Activated naive CD8-positive, alpha-beta T cell treated with anti-CD3 and anti-CD28 coated beads, Interleukin-2, amount 50 U/mL, for 24 hours (primary cell): Measurements from ENCODE around the gene DPF3.
"Not testable (repeated sequence)": the region's sequence is repeated elsewhere in the genome, so short reads cannot be mapped to it uniquely, and the experiment has no call there.

Experiments
- ATAC-seq: fragments of 150-1000 bp; cut with Tn5 transposase; one replicate; pipeline ENCODE4 v1.10.0; 2021
- DNase-seq: peaks from one replicate; pipeline ENCODE4 v3.0.0; 2021
- H3K27ac Mint-ChIP-seq: one replicate; pipeline ENCODE4 v1.8.0; 2021; ENCODE audit warnings: mild to moderate bottlenecking, mixed read lengths
- H3K27me3 Mint-ChIP-seq: one replicate; pipeline ENCODE4 v1.8.0; 2021; ENCODE audit warnings: mixed read lengths
- H3K36me3 Mint-ChIP-seq: one replicate; pipeline ENCODE4 v1.8.0; 2021; ENCODE audit warnings: low read depth, mixed read lengths
- H3K4me1 Mint-ChIP-seq: one replicate; pipeline ENCODE4 v1.8.0; 2021; ENCODE audit warnings: mixed read lengths
- H3K4me3 Mint-ChIP-seq: one replicate; pipeline ENCODE4 v1.8.0; 2021; ENCODE audit warnings: mild to moderate bottlenecking, moderate library complexity, mixed read lengths
- H3K9me3 Mint-ChIP-seq: one replicate; pipeline ENCODE4 v1.8.0; 2021; ENCODE audit warnings: mixed read lengths

DPF3 gene

DNA sequence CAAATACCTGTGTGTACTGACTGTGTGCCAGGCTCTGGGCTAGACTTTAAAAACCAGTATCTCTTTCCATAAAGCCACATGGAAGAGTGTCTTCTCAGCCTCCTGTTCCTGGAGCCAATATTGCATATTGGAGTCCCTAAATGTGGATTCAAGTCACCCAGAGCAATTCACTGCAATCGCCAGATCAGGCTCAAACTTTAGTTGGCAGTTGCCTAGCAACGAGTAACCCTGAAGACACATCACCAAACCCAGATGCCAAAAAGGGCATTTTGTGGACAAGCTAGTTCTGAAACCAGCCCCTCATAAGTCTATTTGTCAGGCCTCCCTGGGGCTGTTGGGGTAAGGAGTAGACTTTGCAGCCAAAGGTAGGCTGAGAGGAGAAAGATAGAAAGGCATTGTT, 13.7 kb downstream of the DPF3 start:
- Mint-ChIP-seq H3K36me3 (no peaks in the 10 kb centered on the region), H3K27ac (no peak overlapping the region), H3K4me1 (peaks cover 19% of the 10 kb centered on the region), H3K4me3 (no peak overlapping the region), H3K27me3 (no peaks in the 10 kb centered on the region), H3K9me3 (no peaks in the 10 kb centered on the region)
- ATAC-seq = no peak
- no peak for DNase-seq

GRCh38 chr14:72879431-72879830, 14.5 kb downstream of the DPF3 start:
- H3K9me3 Mint-ChIP-seq = no peaks in the 10 kb centered on the region
- DNase-seq = no peak
- H3K36me3 Mint-ChIP-seq = no peaks in the 10 kb centered on the region
- peaks cover 18% of the 10 kb centered on the region for H3K4me1 Mint-ChIP-seq
- no peak for ATAC-seq
- H3K27me3 Mint-ChIP-seq = no peaks in the 10 kb centered on the region
- no peak overlapping the region for H3K27ac Mint-ChIP-seq
- no peak overlapping the region for H3K4me3 Mint-ChIP-seq

DNA sequence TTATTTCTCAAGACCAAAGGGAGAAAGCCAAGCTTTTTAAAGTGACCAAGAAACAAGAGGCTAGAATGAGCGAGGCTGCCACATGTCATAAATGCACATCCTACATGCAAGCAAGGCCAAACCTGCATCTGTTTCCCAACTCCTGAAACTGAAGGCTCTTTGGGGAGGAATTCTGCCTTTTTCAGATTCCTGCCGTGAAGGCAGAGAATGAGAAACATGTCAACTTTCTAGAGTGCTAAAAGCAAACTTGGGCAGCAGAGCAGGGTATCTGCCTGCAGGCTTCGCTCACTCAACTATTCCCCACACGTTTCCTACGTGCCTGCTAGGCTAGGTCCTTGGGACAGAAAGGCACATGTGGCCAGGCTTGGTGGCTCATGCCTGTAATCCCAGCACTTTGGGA, 15.2 kb downstream of the DPF3 start:
- H3K27me3 Mint-ChIP-seq = no peaks in the 10 kb centered on the region
- H3K27ac Mint-ChIP-seq = no peak overlapping the region
- ATAC-seq = no peak
- DNase-seq = no peak
- no peak overlapping the region for H3K4me3 Mint-ChIP-seq
- no peaks in the 10 kb centered on the region for H3K36me3 Mint-ChIP-seq
- H3K9me3 Mint-ChIP-seq = no peaks in the 10 kb centered on the region
- peaks cover 13% of the 10 kb centered on the region for H3K4me1 Mint-ChIP-seq

DNA sequence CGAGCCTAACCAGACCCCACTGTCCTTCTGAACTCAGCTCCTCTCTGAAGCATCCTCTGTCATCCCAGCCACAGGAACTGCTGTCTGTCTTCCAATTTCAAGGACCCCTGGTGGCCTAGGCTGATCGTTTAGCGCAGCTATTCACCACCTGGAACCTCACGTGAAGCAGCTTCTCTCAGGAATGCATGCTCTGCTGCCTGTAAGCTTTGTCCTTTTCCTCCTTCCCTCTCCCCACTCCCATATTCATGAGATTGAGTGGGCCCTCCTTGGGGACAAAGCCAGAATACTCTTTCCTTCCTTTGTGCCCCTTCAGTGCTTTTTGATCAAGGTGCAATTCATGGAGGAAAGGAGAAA, 17.2 kb downstream of the DPF3 start:
- ATAC-seq (no peak), DNase-seq (no peak)
- Mint-ChIP-seq H3K27me3 (no peaks in the 10 kb centered on the region), H3K4me3 (no peak overlapping the region), H3K27ac (no peak overlapping the region), H3K9me3 (no peaks in the 10 kb centered on the region), H3K4me1 (peaks cover 6% of the 10 kb centered on the region), H3K36me3 (no peaks in the 10 kb centered on the region)

GRCh38 chr14:72876005-72876709, 17.7 kb downstream of the DPF3 start:
- H3K4me3 Mint-ChIP-seq = no peak overlapping the region
- H3K27ac Mint-ChIP-seq = no peak overlapping the region
- ATAC-seq = no peak
- peaks cover 6% of the 10 kb centered on the region for H3K4me1 Mint-ChIP-seq
- no peaks in the 10 kb centered on the region for H3K27me3 Mint-ChIP-seq
- no peak for DNase-seq
- no peaks in the 10 kb centered on the region for H3K9me3 Mint-ChIP-seq
- H3K36me3 Mint-ChIP-seq = no peaks in the 10 kb centered on the region

- not testable (repeated sequence) for H3K4me1 Mint-ChIP-seq, ATAC-seq, H3K27ac Mint-ChIP-seq, H3K27me3 Mint-ChIP-seq, H3K4me3 Mint-ChIP-seq, DNase-seq, H3K36me3 Mint-ChIP-seq, H3K9me3 Mint-ChIP-seq
Observed at GRCh38 chr14:72870878-72871277, 23.0 kb downstream of the DPF3 start.

DNA sequence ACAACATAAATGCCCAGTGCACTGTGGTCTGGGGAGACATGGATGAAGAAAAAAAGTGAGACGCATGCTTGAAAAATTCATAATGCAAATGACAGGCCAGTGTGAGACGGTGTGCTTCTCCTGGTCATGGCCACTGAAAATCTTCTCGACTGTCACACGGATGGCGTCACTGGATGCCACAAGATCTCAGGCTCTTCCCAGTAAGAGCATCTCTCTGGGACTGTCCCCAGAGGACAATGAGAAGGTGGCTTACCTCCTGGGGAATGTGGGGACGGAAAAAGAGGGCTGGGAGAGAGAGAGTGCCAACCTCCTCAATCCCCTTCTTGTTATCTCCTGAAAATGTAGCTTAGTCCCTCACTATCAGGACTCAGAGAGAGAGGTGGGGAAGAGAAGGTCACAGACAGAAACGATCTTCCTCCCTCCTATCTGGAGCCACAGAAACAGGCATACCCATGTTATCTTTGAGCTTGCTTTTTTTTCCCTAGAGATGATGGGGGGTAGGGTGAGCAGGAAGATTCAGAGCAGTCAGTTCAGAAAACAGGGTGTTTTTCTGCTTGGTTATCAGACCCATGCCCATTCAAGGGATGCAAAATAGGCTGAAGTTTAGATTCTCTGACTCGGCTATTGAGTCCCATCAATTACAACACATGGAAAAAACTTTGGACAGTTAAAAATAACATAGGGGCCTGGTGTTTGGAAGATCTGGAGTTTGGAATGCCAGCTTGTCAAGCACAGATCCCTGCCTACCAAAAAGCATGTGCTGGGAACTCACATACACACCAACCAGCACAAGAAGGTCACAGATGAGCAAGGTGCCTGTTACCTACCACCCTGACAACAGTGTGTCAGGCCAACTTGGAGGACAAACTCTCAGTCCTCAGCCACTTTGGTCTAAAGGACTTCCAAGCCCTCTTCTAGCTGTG, 24.2 kb downstream of the DPF3 start:
- H3K27me3 Mint-ChIP-seq = no peaks in the 10 kb centered on the region
- H3K36me3 Mint-ChIP-seq = no peaks in the 10 kb centered on the region
- ATAC-seq (no peak), DNase-seq (no peak)
- H3K27ac Mint-ChIP-seq = no peak overlapping the region
- no peak overlapping the region for H3K4me3 Mint-ChIP-seq
- no peaks in the 10 kb centered on the region for H3K4me1 Mint-ChIP-seq
- H3K9me3 Mint-ChIP-seq = no peaks in the 10 kb centered on the region

DNA sequence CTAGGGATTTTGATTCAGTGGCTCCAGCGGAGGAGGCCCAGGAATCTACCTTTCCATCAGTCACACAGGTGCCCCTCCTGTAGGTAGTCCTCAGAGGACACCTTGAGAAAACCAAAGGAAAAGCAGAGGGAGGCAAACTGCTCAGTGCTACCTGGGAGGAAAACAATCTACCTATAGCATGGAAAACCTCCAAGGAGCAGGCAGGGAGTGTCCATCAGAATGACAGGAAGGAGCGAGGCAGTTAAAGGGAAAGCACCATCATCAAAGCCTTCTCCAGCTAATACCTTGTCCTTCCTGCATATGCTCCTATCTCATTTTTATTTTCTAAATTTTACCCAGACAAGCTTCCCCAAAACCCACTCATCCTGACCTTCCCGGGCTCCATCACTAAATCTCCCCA, 25.4 kb downstream of the DPF3 start:
- Mint-ChIP-seq H3K36me3 (no peaks in the 10 kb centered on the region), H3K27me3 (no peaks in the 10 kb centered on the region), H3K9me3 (no peaks in the 10 kb centered on the region), H3K4me3 (no peak overlapping the region), H3K4me1 (no peaks in the 10 kb centered on the region), H3K27ac (no peak overlapping the region)
- ATAC-seq = no peak
- no peak for DNase-seq

GRCh38 chr14:72864712-72865365, 29.1 kb downstream of the DPF3 start:
- no peaks in the 10 kb centered on the region for H3K4me1 Mint-ChIP-seq
- no peak overlapping the region for H3K27ac Mint-ChIP-seq
- ATAC-seq = no peak
- DNase-seq = no peak
- no peak overlapping the region for H3K4me3 Mint-ChIP-seq
- no peaks in the 10 kb centered on the region for H3K9me3 Mint-ChIP-seq
- H3K27me3 Mint-ChIP-seq = no peaks in the 10 kb centered on the region
- no peaks in the 10 kb centered on the region for H3K36me3 Mint-ChIP-seq

- no peak for DNase-seq
- Mint-ChIP-seq H3K36me3 (no peaks in the 10 kb centered on the region), H3K9me3 (no peaks in the 10 kb centered on the region), H3K4me3 (no peak overlapping the region), H3K27ac (no peak overlapping the region), H3K4me1 (no peaks in the 10 kb centered on the region), H3K27me3 (no peaks in the 10 kb centered on the region)
- no peak for ATAC-seq
Observed at GRCh38 chr14:72863216-72864006, 30.5 kb downstream of the DPF3 start.

- Mint-ChIP-seq H3K4me1 (no peaks in the 10 kb centered on the region), H3K27me3 (no peaks in the 10 kb centered on the region), H3K4me3 (no peak overlapping the region), H3K36me3 (no peaks in the 10 kb centered on the region), H3K27ac (no peak overlapping the region), H3K9me3 (no peaks in the 10 kb centered on the region)
- no peak for DNase-seq
- ATAC-seq = no peak
Observed at GRCh38 chr14:72856530-72857266, 37.2 kb downstream of the DPF3 start.

GRCh38 chr14:72855913-72856312, 38.0 kb downstream of the DPF3 start:
- Mint-ChIP-seq H3K9me3 (no peaks in the 10 kb centered on the region), H3K4me1 (no peaks in the 10 kb centered on the region), H3K27ac (no peak overlapping the region), H3K4me3 (no peak overlapping the region), H3K27me3 (no peaks in the 10 kb centered on the region), H3K36me3 (no peaks in the 10 kb centered on the region)
- no peak for DNase-seq
- peak; percentile 40 for ATAC-seq

DNA sequence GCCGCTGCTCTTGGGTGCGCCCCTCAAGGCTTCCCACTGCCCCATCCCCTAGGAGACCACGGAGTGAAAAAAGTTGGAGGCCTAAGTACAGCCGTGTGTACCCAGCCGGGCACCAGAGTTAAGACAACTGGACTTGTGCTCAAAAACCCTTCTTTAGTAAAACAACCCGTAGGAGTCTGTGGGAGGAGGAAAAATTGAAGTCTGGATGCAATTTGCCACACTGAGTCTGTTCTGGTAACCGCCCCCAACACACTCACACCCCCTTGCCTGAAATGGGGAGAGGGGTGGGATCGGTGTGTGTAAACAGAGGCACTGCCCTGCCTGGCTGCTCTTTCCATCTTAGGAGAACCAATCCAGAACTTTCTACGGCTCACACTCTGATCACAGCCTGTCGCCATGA, 41.7 kb downstream of the DPF3 start:
- no peak overlapping the region for H3K4me3 Mint-ChIP-seq
- no peak for DNase-seq
- H3K9me3 Mint-ChIP-seq = no peaks in the 10 kb centered on the region
- no peak for ATAC-seq
- H3K27me3 Mint-ChIP-seq = no peaks in the 10 kb centered on the region
- H3K27ac Mint-ChIP-seq = no peak overlapping the region
- H3K36me3 Mint-ChIP-seq = no peaks in the 10 kb centered on the region
- H3K4me1 Mint-ChIP-seq = no peaks in the 10 kb centered on the region

- H3K27me3 Mint-ChIP-seq = no peaks in the 10 kb centered on the region
- H3K4me3 Mint-ChIP-seq = no peak overlapping the region
- no peaks in the 10 kb centered on the region for H3K9me3 Mint-ChIP-seq
- no peaks in the 10 kb centered on the region for H3K4me1 Mint-ChIP-seq
- H3K27ac Mint-ChIP-seq = no peak overlapping the region
- ATAC-seq (no peak), DNase-seq (no peak)
- no peaks in the 10 kb centered on the region for H3K36me3 Mint-ChIP-seq
Observed at GRCh38 chr14:72851635-72852034, 42.3 kb downstream of the DPF3 start.
